HEK293 (cell line): ENCODE results near the gene KCNK4.

Experiments used
- GLIS1 ChIP-seq: fragments of 450-650 bp; formaldehyde crosslinking; IDR thresholded peaks from 2 replicates; pipeline ENCODE4 v1.5.1; 2016; ENCODE audit warnings: missing biosample characterization, missing genetic modification characterization
- IKZF3 ChIP-seq: fragments of 450-650 bp; IDR thresholded peaks from 2 replicates; pipeline ENCODE4 v1.5.0; 2018; ENCODE audit warnings: missing biosample characterization, mild to moderate bottlenecking, missing genetic modification characterization, moderate library complexity
- INSM2 ChIP-seq: fragments of 450-650 bp; formaldehyde crosslinking; IDR thresholded peaks from 2 replicates; pipeline ENCODE4 v1.5.1; 2016; ENCODE audit warnings: missing biosample characterization, missing genetic modification characterization
- OVOL3 ChIP-seq: fragments of 450-650 bp; formaldehyde crosslinking; IDR thresholded peaks from 2 replicates; pipeline ENCODE4 v1.5.1; 2016; ENCODE audit warnings: missing biosample characterization, missing genetic modification characterization
- PRDM6 ChIP-seq: fragments of 450-650 bp; formaldehyde crosslinking; IDR thresholded peaks from 2 replicates; pipeline ENCODE4 v1.5.1; 2017; ENCODE audit warnings: missing biosample characterization, missing genetic modification characterization
- RBAK ChIP-seq: fragments of 450-650 bp; formaldehyde crosslinking; IDR thresholded peaks from 2 replicates; pipeline ENCODE4 v1.5.1; 2016; ENCODE audit warnings: missing biosample characterization, missing genetic modification characterization
- REPIN1 ChIP-seq: fragments of 450-650 bp; formaldehyde crosslinking; IDR thresholded peaks from 2 replicates; pipeline ENCODE4 v1.5.1; 2017; ENCODE audit warnings: missing biosample characterization, missing genetic modification characterization, low read depth
- SALL2 ChIP-seq: fragments of 450-650 bp; formaldehyde crosslinking; IDR thresholded peaks from 2 replicates; pipeline ENCODE4 v1.5.0; 2017; ENCODE audit warnings: missing biosample characterization, mild to moderate bottlenecking, missing genetic modification characterization, borderline replicate concordance
- SETDB1 ChIP-seq: IDR thresholded peaks from one replicate; pipeline ENCODE4 v1.6.1; 2017; ENCODE audit warnings: mild to moderate bottlenecking, low read length, moderate library complexity, mixed read lengths; ENCODE audit not compliant: insufficient read length
- TRIM28 ChIP-seq: IDR thresholded peaks from 2 replicates; pipeline ENCODE4 v1.6.1; 2011; ENCODE audit warnings: low read length, control low read depth, borderline replicate concordance
- ZFP41 ChIP-seq: fragments of 450-650 bp; formaldehyde crosslinking; IDR thresholded peaks from 2 replicates; pipeline ENCODE4 v1.5.1; 2016; ENCODE audit warnings: missing biosample characterization, missing genetic modification characterization, borderline replicate concordance
- ZNF121 ChIP-seq: fragments of 450-650 bp; formaldehyde crosslinking; IDR thresholded peaks from 2 replicates; pipeline ENCODE4 v1.5.1; 2016; ENCODE audit warnings: missing biosample characterization, missing genetic modification characterization
- ZNF155 ChIP-seq: fragments of 450-650 bp; formaldehyde crosslinking; IDR thresholded peaks from 2 replicates; pipeline ENCODE4 v1.5.1; 2016; ENCODE audit warnings: missing biosample characterization, missing genetic modification characterization
- ZNF169 ChIP-seq: fragments of 450-650 bp; formaldehyde crosslinking; IDR thresholded peaks from 2 replicates; pipeline ENCODE4 v1.5.1; 2016; ENCODE audit warnings: missing biosample characterization, missing genetic modification characterization
- ZNF211 ChIP-seq: fragments of 450-650 bp; formaldehyde crosslinking; IDR thresholded peaks from 2 replicates; pipeline ENCODE4 v1.5.1; 2016; ENCODE audit warnings: low read depth, missing biosample characterization, missing genetic modification characterization
- ZNF248 ChIP-seq: fragments of 450-650 bp; formaldehyde crosslinking; IDR thresholded peaks from 2 replicates; pipeline ENCODE4 v1.5.1; 2017; ENCODE audit warnings: missing biosample characterization, missing genetic modification characterization
- ZNF362 ChIP-seq: fragments of 450-650 bp; formaldehyde crosslinking; IDR thresholded peaks from 2 replicates; pipeline ENCODE4 v1.5.1; 2016; ENCODE audit warnings: missing biosample characterization, missing genetic modification characterization
- ZNF366 ChIP-seq: fragments of 450-650 bp; formaldehyde crosslinking; conservative IDR thresholded peaks from 2 replicates; pipeline ENCODE4 v1.5.1; 2016; ENCODE audit warnings: missing biosample characterization, missing genetic modification characterization
- ZNF37A ChIP-seq: fragments of 450-650 bp; IDR thresholded peaks from 2 replicates; pipeline ENCODE4 v1.5.1; 2018; ENCODE audit warnings: missing biosample characterization, missing genetic modification characterization
- ZNF404 ChIP-seq: fragments of 450-650 bp; formaldehyde crosslinking; IDR thresholded peaks from 2 replicates; pipeline ENCODE4 v1.5.1; 2017; ENCODE audit warnings: missing biosample characterization, missing genetic modification characterization
- ZNF473 ChIP-seq: fragments of 450-650 bp; formaldehyde crosslinking; IDR thresholded peaks from 2 replicates; pipeline ENCODE4 v1.5.1; 2017; ENCODE audit warnings: missing biosample characterization, missing genetic modification characterization
- ZNF518A ChIP-seq: fragments of 450-650 bp; formaldehyde crosslinking; conservative IDR thresholded peaks from 2 replicates; pipeline ENCODE4 v1.5.1; 2016; ENCODE audit warnings: low read depth, missing biosample characterization, missing genetic modification characterization
- ZNF544 ChIP-seq: fragments of 450-650 bp; formaldehyde crosslinking; IDR thresholded peaks from 2 replicates; pipeline ENCODE4 v1.5.0; 2017; ENCODE audit warnings: missing biosample characterization, missing genetic modification characterization
- ZNF548 ChIP-seq: fragments of 450-650 bp; formaldehyde crosslinking; IDR thresholded peaks from 2 replicates; pipeline ENCODE4 v1.5.1; 2016; ENCODE audit warnings: missing biosample characterization, missing genetic modification characterization
- ZNF600 ChIP-seq: fragments of 450-650 bp; formaldehyde crosslinking; IDR thresholded peaks from 2 replicates; pipeline ENCODE4 v1.5.1; 2016; ENCODE audit warnings: missing biosample characterization, missing genetic modification characterization
- ZSCAN18 ChIP-seq: fragments of 450-650 bp; formaldehyde crosslinking; IDR thresholded peaks from 2 replicates; pipeline ENCODE4 v1.5.1; 2016; ENCODE audit warnings: missing biosample characterization, missing genetic modification characterization
- ZSCAN23 ChIP-seq: fragments of 450-650 bp; formaldehyde crosslinking; IDR thresholded peaks from 2 replicates; pipeline ENCODE4 v1.5.1; 2016; ENCODE audit warnings: missing biosample characterization, missing genetic modification characterization
- ZSCAN5A ChIP-seq: fragments of 450-650 bp; formaldehyde crosslinking; IDR thresholded peaks from 2 replicates; pipeline ENCODE4 v1.5.1; 2016; ENCODE audit warnings: missing biosample characterization, missing genetic modification characterization

The KCNK4 gene

GRCh38 chr11:64246871-64247728 lies 44.0 kb upstream of the KCNK4 start, which contains the start of gene PPP1R14B (continued):
- TF ChIP-seq ZNF473 (tag by site-specific recombination) (no peak), OVOL3 (tag by site-specific recombination) (no peak), RBAK (no peak), ZNF37A (no peak), SALL2 (tag by site-specific recombination) (no peak), ZNF211 (tag by site-specific recombination) (no peak), ZNF518A (tag by site-specific recombination) (no peak), ZNF600 (tag by site-specific recombination) (no peak), ZNF121 (tag by site-specific recombination) (no peak), IKZF3 (tag by site-specific recombination) (no peak; the same call in 1 of the 2 replicates), GLIS1 (tag by site-specific recombination) (peak; percentile 47; the same call in 1 of the 2 replicates), ZNF248 (tag by site-specific recombination) (no peak), ZNF544 (tag by site-specific recombination) (no peak), ZNF404 (tag by site-specific recombination) (no peak), ZSCAN18 (no peak), ZNF548 (no peak), INSM2 (tag by site-specific recombination) (no peak), REPIN1 (tag by site-specific recombination) (no peak), PRDM6 (tag by site-specific recombination) (no peak), ZNF362 (tag by site-specific recombination) (no peak), ZNF169 (tag by site-specific recombination) (no peak), TRIM28 (no peak), ZNF366 (tag by site-specific recombination) (no peak), ZSCAN5A (tag by site-specific recombination) (no peak; the same call in 1 of the 2 replicates), SETDB1 (no peak), ZNF155 (no peak), ZSCAN23 (no peak), ZFP41 (tag by site-specific recombination) (no peak)
